GM12873 (cell line): ENCODE measurements around the gene MAT2B.

Experiments
- CTCF ChIP-seq: IDR thresholded peaks from 2 replicates; pipeline ENCODE4 v1.5.1; 2012; ENCODE audit warnings: low read depth, mild to moderate bottlenecking, moderate library complexity, low read length, control low read depth; ENCODE audit not compliant: insufficient read depth; ENCODE audit errors: missing control alignments

Gene MAT2B

DNA sequence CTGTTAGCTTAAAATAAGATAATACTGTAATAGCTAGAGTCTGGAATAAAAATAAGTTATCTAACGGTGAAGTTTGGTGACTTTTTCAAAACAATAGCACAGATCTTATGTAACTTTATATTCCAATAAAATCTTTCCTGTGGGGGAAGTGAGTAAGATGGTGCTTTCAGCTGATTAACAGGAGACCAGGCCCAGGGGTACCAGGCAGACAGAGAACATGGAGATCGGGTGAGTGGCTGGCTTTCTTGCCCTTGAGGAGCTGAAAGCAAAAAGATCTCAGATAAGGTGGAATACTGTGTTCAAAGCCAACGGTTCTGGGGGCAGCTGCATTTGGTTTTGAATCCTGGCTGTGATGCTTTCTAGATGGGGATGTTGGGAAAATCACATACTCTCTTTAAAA is 61.3 kb downstream of the MAT2B start:
- no peak for TF ChIP-seq CTCF

GRCh38 chr5:163567811-163568210 is 62.4 kb downstream of the MAT2B start:
- no peak for TF ChIP-seq CTCF
